Activated gamma-delta T cell (primary cell): ENCODE data around the gene ARL15.
"Not testable (repeated sequence)": the region's sequence is repeated elsewhere in the genome, so short reads cannot be mapped to it uniquely, and the experiment has no call there.

Experiments
- DNase-seq: peaks from one replicate; lab custom pipeline; 2025; lab: John Stamatoyannopoulos, UW

ARL15 gene

GRCh38 chr5:53895091-53895683, 415.2 kb downstream of the ARL15 start:
- no peak for DNase-seq

- no peak for DNase-seq
These were observed 416.7 kb downstream of the ARL15 start for GRCh38 chr5:53893626-53894025.

GRCh38 chr5:53892224-53892623, 418.1 kb downstream of the ARL15 start:
- no peak for DNase-seq

- no peak for DNase-seq
These were observed 419.2 kb downstream of the ARL15 start for GRCh38 chr5:53891159-53891558.

GRCh38 chr5:53890490-53890889, 419.9 kb downstream of the ARL15 start:
- DNase-seq = no peak

GRCh38 chr5:53884844-53885243, 425.5 kb downstream of the ARL15 start:
- DNase-seq = no peak

GRCh38 chr5:53884417-53884816, 426.0 kb downstream of the ARL15 start:
- DNase-seq = no peak

- DNase-seq = no peak
These were observed 427.7 kb downstream of the ARL15 start for GRCh38 chr5:53882676-53883031.

GRCh38 chr5:53882006-53882675, 428.2 kb downstream of the ARL15 start:
- DNase-seq = no peak

- no peak for DNase-seq
These were observed 430.6 kb downstream of the ARL15 start for GRCh38 chr5:53879708-53880323.

GRCh38 chr5:53878015-53878414, 432.4 kb downstream of the ARL15 start:
- DNase-seq = no peak

- DNase-seq = no peak
These were observed 433.1 kb downstream of the ARL15 start for GRCh38 chr5:53877243-53877642.

GRCh38 chr5:53874409-53874808, 436.0 kb downstream of the ARL15 start:
- no peak for DNase-seq

GRCh38 chr5:53873235-53873634, 437.1 kb downstream of the ARL15 start:
- no peak for DNase-seq

- no peak for DNase-seq
These were observed 438.6 kb downstream of the ARL15 start for GRCh38 chr5:53871775-53872174.

GRCh38 chr5:53871050-53871449, 439.3 kb downstream of the ARL15 start:
- DNase-seq = no peak

- no peak for DNase-seq
These were observed 451.5 kb downstream of the ARL15 start for GRCh38 chr5:53858700-53859456.

- no peak for DNase-seq
These were observed 453.9 kb downstream of the ARL15 start for GRCh38 chr5:53856506-53856905.

- not testable (repeated sequence) for DNase-seq
These were observed 473.4 kb downstream of the ARL15 start for GRCh38 chr5:53836851-53837430.

- DNase-seq = no peak
These were observed 475.9 kb downstream of the ARL15 start for GRCh38 chr5:53834500-53834899.
